ENCODE results near the gene MED22.

- TF ChIP-seq TAF1 (IDR thresholded peaks at IDR 0.05; ENCODE audit: borderline replicate concordance, insufficient read depth, low read length): no peak
- TF ChIP-seq POLR2AphosphoS5 (IDR thresholded peaks at IDR 0.05; ENCODE audit: low read depth, low read length): no peak
- TF ChIP-seq REST (IDR thresholded peaks at IDR 0.05; ENCODE audit: insufficient read depth in 1 of 2, low read depth in 2 of 2, low read length in 2 of 2): no peak
- no peak for TF ChIP-seq FOXP2 (optimal IDR thresholded peaks at IDR 0.05; ENCODE audit: borderline replicate concordance, extremely low read depth, extremely low read length, insufficient read depth)
These were observed 21.5 kb upstream of the MED22 start for GRCh38 chr9:133369422-133369821.

Data from PFSK-1 (cell line).